ENCODE results near the gene LRRC37A.
"Not testable (repeated sequence)": the region's sequence is repeated elsewhere in the genome, so short reads cannot be mapped to it uniquely, and the experiment has no call there.

LRRC37A gene

GRCh38 chr17:46294831-46295230 is at the start of gene LRRC37A:
Gene LRRC37A, plus strand, starts transcription at chr17:46295131. Its CDS starts 3 bp downstream, at chr17:46295134.
- DNase-seq; H3K36me3 ChIP-seq (replicated peaks); H3K27ac ChIP-seq; H3K27me3 ChIP-seq (replicated peaks); in situ Hi-C loops (cut with HindIII; ENCODE audit: low pct_ligation_motif_present, low sequenced_read_pairs); H3K4me3 ChIP-seq (ENCODE audit: low read depth, low read length): not testable (repeated sequence)

GRCh38 chr17:46249153-46249552 is 45.8 kb upstream of the LRRC37A start:
- in situ Hi-C loops (cut with HindIII; ENCODE audit: low pct_ligation_motif_present, low sequenced_read_pairs); H3K27ac ChIP-seq; DNase-seq; H3K36me3 ChIP-seq (replicated peaks); H3K27me3 ChIP-seq (replicated peaks); H3K4me3 ChIP-seq (ENCODE audit: low read depth, low read length): not testable (repeated sequence)

- DNase-seq; H3K36me3 ChIP-seq (replicated peaks); H3K4me3 ChIP-seq (ENCODE audit: low read depth, low read length); H3K27me3 ChIP-seq (replicated peaks); H3K27ac ChIP-seq; in situ Hi-C loops (cut with HindIII; ENCODE audit: low pct_ligation_motif_present, low sequenced_read_pairs): not testable (repeated sequence)
These were observed 42.1 kb upstream of the LRRC37A start for GRCh38 chr17:46252804-46253203.

- DNase-seq, result peak; percentile 25
- H3K4me3 ChIP-seq (ENCODE audit: low read depth, low read length); in situ Hi-C loops (cut with HindIII; ENCODE audit: low pct_ligation_motif_present, low sequenced_read_pairs); H3K27ac ChIP-seq; H3K27me3 ChIP-seq (replicated peaks); H3K36me3 ChIP-seq (replicated peaks): not testable (repeated sequence)
- TF ChIP-seq CTCF (IDR thresholded peaks at IDR 0.05; ENCODE audit: low read depth, low read length, missing control alignments), result peak; percentile 69
These were observed 41.2 kb upstream of the LRRC37A start for GRCh38 chr17:46253722-46254121.

- in situ Hi-C loops (cut with HindIII; ENCODE audit: low pct_ligation_motif_present, low sequenced_read_pairs); DNase-seq; H3K27ac ChIP-seq; H3K27me3 ChIP-seq (replicated peaks); H3K4me3 ChIP-seq (ENCODE audit: low read depth, low read length); H3K36me3 ChIP-seq (replicated peaks): not testable (repeated sequence)
These were observed 40.7 kb upstream of the LRRC37A start for GRCh38 chr17:46254215-46254614.

GRCh38 chr17:46256369-46256768 is 38.6 kb upstream of the LRRC37A start:
- in situ Hi-C loops (cut with HindIII; ENCODE audit: low pct_ligation_motif_present, low sequenced_read_pairs); H3K4me3 ChIP-seq (ENCODE audit: low read depth, low read length); H3K36me3 ChIP-seq (replicated peaks); DNase-seq; H3K27me3 ChIP-seq (replicated peaks); H3K27ac ChIP-seq: not testable (repeated sequence)

- H3K27me3 ChIP-seq (replicated peaks); H3K36me3 ChIP-seq (replicated peaks); H3K27ac ChIP-seq; DNase-seq; in situ Hi-C loops (cut with HindIII; ENCODE audit: low pct_ligation_motif_present, low sequenced_read_pairs): not testable (repeated sequence)
- H3K4me3 ChIP-seq (ENCODE audit: low read depth, low read length), result peak overlapping the region; percentile 33
These were observed 34.9 kb upstream of the LRRC37A start for GRCh38 chr17:46259845-46260661.

GRCh38 chr17:46262271-46262670 is 32.7 kb upstream of the LRRC37A start:
- no peaks in the 10 kb centered on the region for H3K36me3 ChIP-seq (replicated peaks)
- no peak for DNase-seq
- in situ Hi-C loops (cut with HindIII; ENCODE audit: low pct_ligation_motif_present, low sequenced_read_pairs), result no loop called here
- no peak for TF ChIP-seq CTCF (IDR thresholded peaks at IDR 0.05; ENCODE audit: low read depth, low read length, missing control alignments)
- H3K27ac ChIP-seq, result no peak overlapping the region
- H3K27me3 ChIP-seq (replicated peaks), result no peaks in the 10 kb centered on the region
- H3K4me3 ChIP-seq (ENCODE audit: low read depth, low read length), result no peak overlapping the region
